ENCODE data around the gene KRTAP19-1.

GRCh38 chr21:30515681-30516080 is 35.5 kb upstream of the KRTAP19-1 start:
- TF ChIP-seq CTCF (optimal IDR thresholded peaks at IDR 0.05 in 1 of 3, IDR thresholded peaks at IDR 0.05 in 1 of 3, conservative IDR thresholded peaks at IDR 0.05 in 1 of 3; ENCODE audit: extremely low read depth in 1 of 3, insufficient read depth in 2 of 3, low read length in 3 of 3): no peak
- no peak for TF ChIP-seq EZH2 (IDR thresholded peaks at IDR 0.05; ENCODE audit: low read length)

Measured in keratinocyte (primary cell).